Astrocyte of the spinal cord (primary cell): ENCODE measurements around the gene CUL3.
"Not testable (repeated sequence)": the region's sequence is repeated elsewhere in the genome, so short reads cannot be mapped to it uniquely, and the experiment has no call there.

Experiments used
- DNase-seq: peaks from one replicate; pipeline ENCODE4 v3.0.0; 2011; ENCODE audit warnings: low read depth, low spot score
- H3K4me3 ChIP-seq: 2 replicates; pipeline ENCODE4 v1.5.1; 2011; ENCODE audit warnings: low read depth, mild to moderate bottlenecking, low read length, moderate library complexity
- in situ Hi-C: cut with HindIII; loops from 2 replicates; pipeline ENCODE4 v1.10.0; 2017; ENCODE audit warnings: low sequenced_read_pairs
- TF ChIP-seq, protein P1 (sequence below): IDR thresholded peaks from 2 replicates; pipeline ENCODE4 v1.5.1; 2012; ENCODE audit warnings: low read depth, mild to moderate bottlenecking, low read length, inconsistent platforms

CUL3 gene

DNA sequence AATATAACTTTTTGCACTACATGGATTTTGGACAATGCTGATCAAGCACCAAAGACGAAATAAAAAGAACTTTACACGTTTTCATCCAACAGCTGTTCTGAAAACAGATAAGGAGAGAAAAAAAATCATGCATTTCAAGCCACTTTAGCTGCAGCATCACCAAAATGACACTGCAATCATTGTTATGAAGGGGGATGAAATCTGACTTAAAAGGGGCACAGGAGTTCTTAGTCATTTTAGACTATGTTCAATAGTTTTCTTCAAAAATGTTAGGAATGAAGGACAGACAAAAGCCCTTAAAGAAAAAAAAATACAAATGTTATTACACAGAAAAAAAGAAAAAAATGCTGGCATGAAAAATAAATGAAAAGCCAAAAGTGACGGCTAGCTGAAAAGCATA lies 71.2 kb downstream of the CUL3 start:
- in situ Hi-C loops = no loop called here
- DNase-seq = no peak

DNA sequence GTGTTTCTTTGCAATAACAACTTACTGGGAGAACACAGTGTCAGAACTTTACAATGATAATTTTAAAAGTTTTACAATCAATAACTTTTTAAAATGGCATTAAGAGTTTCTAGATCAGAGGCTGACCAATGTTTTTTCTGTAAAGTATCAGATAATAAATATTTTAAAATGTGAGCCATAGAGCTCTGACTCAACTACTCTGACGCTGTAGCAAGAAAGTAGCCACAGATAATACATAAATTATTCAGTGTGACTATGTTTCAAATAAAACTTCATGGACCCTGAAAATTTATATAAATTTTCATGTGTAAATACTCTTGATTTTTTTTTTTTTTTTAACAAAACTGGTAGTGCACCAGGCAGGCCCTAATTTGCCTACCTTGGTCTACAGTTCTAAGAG lies 77.4 kb downstream of the CUL3 start:
- in situ Hi-C loops = no loop called here

More for the DNA sequence above, 71.2 kb downstream of the CUL3 start:
- TF ChIP-seq, protein P1, sequence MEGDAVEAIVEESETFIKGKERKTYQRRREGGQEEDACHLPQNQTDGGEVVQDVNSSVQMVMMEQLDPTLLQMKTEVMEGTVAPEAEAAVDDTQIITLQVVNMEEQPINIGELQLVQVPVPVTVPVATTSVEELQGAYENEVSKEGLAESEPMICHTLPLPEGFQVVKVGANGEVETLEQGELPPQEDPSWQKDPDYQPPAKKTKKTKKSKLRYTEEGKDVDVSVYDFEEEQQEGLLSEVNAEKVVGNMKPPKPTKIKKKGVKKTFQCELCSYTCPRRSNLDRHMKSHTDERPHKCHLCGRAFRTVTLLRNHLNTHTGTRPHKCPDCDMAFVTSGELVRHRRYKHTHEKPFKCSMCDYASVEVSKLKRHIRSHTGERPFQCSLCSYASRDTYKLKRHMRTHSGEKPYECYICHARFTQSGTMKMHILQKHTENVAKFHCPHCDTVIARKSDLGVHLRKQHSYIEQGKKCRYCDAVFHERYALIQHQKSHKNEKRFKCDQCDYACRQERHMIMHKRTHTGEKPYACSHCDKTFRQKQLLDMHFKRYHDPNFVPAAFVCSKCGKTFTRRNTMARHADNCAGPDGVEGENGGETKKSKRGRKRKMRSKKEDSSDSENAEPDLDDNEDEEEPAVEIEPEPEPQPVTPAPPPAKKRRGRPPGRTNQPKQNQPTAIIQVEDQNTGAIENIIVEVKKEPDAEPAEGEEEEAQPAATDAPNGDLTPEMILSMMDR = no peak
- H3K4me3 ChIP-seq = no peak overlapping the region

DNA sequence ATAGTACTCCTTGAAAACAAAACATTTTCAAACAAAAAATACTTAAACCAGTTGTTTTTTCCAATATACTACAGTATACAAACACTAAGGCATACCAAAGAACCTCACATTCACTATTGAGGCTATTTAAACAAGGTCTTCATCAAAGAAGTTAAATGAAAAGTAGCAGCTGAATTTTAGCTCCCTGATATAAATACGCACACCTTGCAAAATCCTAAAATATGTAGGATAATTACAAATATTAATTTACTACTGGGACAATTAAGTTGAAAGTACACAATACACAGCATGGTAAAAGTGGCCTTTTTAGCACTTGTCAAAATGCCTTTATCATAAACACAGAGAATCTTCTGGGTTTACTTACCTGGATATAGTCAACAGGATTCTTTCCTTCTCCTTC lies 78.7 kb downstream of the CUL3 start:
- no peak overlapping the region for H3K4me3 ChIP-seq
- TF ChIP-seq, protein P1 = no peak
- no peak for DNase-seq
- in situ Hi-C loops = no loop called here

More for the DNA sequence above, 77.4 kb downstream of the CUL3 start:
- TF ChIP-seq, protein P1 = no peak
- H3K4me3 ChIP-seq = no peak overlapping the region
- DNase-seq = no peak

DNA sequence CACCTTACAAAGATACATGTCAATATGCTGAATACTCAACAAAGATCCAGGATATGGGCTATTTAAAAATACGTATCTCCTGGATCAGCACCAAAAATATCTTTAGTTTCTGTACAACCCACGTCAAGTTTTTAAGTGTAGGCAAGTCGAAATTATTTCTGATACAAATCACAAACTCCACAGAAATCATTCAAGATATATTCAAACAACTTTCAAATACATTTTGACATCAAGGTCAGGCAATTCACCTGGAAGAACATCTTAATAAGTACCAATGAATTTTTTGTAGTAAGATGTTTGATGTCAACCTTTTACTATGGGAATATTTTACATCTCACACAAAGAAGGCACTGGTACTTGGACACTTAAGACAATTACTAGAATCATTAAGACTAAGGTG lies 86.2 kb downstream of the CUL3 start:
- in situ Hi-C loops = no loop called here
- H3K4me3 ChIP-seq = no peak overlapping the region
- DNase-seq = no peak
- TF ChIP-seq, protein P1 = no peak

DNA sequence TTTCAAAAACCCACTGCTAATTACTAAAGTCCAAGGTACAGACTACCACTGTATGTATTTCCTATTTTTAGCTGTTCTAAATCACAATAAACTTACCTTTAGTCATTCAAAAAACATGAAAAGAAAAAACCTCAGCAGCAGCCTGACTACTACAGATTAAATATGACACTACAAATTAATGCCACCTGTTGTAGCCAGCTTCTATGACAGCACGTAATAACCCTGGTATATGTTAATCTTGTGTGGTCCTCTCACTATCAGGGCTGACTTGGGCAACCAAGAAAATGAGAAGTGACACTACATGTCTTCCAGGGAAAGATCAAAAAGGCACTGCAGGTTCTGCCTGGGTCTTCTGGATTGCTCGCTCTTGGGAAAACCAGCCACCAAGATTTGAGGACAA lies 92.6 kb downstream of the CUL3 start:
- in situ Hi-C loops = no loop called here
- DNase-seq = no peak
- TF ChIP-seq, protein P1 = no peak
- no peak overlapping the region for H3K4me3 ChIP-seq

DNA sequence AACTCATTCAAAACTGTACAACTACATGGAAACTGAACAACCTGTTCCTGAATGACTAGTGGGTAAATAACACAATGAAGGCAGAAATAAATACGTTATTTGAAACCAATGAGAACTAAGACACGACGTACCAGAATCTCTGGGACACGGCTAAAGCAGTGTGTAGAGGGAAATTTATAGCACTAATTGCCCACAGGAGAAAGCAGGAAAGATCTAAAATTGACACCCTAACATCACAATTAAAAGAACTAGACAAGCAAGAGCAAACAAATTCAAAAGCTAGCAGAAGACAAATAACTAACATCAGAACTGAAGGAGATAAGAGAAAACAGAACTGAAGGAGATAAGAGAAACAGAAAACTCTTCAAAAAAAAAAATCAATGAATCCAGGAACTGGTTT lies 97.2 kb downstream of the CUL3 start:
- in situ Hi-C loops, DNase-seq, H3K4me3 ChIP-seq: not testable (repeated sequence)

DNA sequence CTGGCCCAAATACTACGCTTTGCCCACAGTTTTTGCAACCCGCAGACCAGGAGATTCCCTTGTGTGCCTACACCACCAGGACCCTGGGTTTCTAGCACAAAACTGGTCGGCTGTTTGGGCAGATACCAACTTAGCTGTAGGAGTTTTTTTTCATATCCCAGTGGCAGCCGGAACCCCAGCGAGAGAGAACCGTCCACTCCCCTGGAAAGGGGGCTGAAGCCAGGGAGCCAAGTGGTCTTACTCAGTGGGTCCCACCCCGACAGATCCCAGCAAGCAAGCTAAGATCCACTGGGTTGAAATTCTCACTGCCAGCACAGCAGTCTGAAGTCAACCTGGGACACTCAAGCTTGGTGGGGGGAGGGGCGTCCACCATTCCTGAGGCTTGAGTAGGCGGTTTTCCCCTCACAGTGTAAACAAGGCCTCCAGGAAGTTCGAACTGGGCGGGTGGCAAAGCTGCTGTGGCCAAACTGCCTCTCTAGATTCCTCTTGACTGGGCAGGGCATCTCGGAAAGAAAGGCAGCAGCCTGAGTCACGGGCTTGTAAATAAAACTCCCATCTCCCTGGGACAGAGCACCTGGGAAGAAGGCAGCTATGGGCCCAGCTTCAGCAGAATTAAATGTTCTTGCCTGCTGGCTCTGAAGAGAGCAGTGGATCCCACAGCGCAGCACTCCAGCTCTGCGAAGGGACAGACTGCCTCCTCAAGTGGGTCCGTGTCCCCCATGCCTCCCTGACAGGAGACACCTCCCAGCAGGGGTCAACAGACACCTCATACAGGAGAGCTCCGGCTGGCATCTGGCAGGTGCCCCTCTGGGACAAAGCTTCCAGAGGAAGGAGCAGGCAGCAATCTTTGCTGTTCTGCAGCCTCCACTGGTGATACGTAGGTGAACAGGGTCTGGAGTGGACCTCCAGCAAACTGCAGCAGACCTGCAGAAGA lies 99.8 kb downstream of the CUL3 start:
- H3K4me3 ChIP-seq, in situ Hi-C loops: not testable (repeated sequence)

More for the DNA sequence above, 99.8 kb downstream of the CUL3 start:
- DNase-seq = peak; percentile 96
